A549 (cell line): ENCODE data around the gene AMER3. TPM values are rescaled to one million over a fixed set of nuclear protein-coding genes. Genes with fewer than 3 reads are reported as not detected.

Experiments
- ATAC-seq, 2 experiments: fragments of 200-7000 bp in 1 of 2; fragments of >200 bp in 1 of 2; cut with Nextera tagmentation in 1 of 2; cut with Tn5 transposase in 1 of 2; 3 replicates each; pipeline versions ENCODE4 v1.8.0 to v1.9.1; 2018 to 2020; ENCODE audit warnings: mild to moderate bottlenecking in 1 of 2, moderate library complexity in 1 of 2
- CTCF ChIA-PET: fragments of 300-600 bp; sonication (Branson Sonifier 250); formaldehyde crosslinking; extraction: SDS; loops from one replicate; lab custom pipeline; 2021; ENCODE audit warnings: antibody characterized with exemption, inconsistent platforms; lab: Yijun Ruan, JAX
- POLR2A ChIA-PET: fragments of 350-600 bp; formaldehyde crosslinking; extraction: SDS; loops from one replicate; lab custom pipeline; 2021; ENCODE audit warnings: antibody characterized with exemption, inconsistent platforms; lab: Yijun Ruan, JAX
- DNase-seq, 2 experiments: peaks; one replicate each; pipeline versions ENCODE4 v3.0.0 to v3.0.0-alpha.2; 2011 to 2016; ENCODE audit warnings: low read depth in 1 of 2, low spot score in 1 of 2
- FAIRE-seq: peaks from 2 replicates; lab custom pipeline; 2011; peaks lifted over from hg19 to GRCh38; lab: Jason Lieb, UNC
- H3K27ac ChIP-seq, 2 experiments: fragments of >200 bp; sonication (Bioruptor Twin); formaldehyde crosslinking; 3 replicates each; pipeline ENCODE4 v1.5.1; 2016 to 2017
- H3K4me1 ChIP-seq: fragments of >200 bp; sonication (Bioruptor Twin); formaldehyde crosslinking; 3 replicates; pipeline ENCODE4 v1.6.1; 2016
- H3K4me2 ChIP-seq: fragments of >200 bp; sonication (Bioruptor Twin); formaldehyde crosslinking; 3 replicates; pipeline ENCODE4 v1.6.1; 2016
- H3K4me3 ChIP-seq: fragments of >200 bp; sonication (Bioruptor Twin); formaldehyde crosslinking; 3 replicates; pipeline ENCODE4 v1.5.1; 2016
- H3K9me3 ChIP-seq: fragments of >200 bp; sonication (Bioruptor Twin); formaldehyde crosslinking; 3 replicates; pipeline ENCODE4 v1.6.1; 2016
- HOXB5 ChIP-seq: fragments of 250-450 bp; sonication (Bioruptor Pico); IDR thresholded peaks from 2 replicates; pipeline ENCODE4 v1.5.0; 2020; ENCODE audit warnings: mild to moderate bottlenecking, moderate library complexity
- NFE2L2 ChIP-seq: fragments of 150-350 bp; conservative IDR thresholded peaks from 2 replicates; pipeline ENCODE4 v1.6.1; 2014; ENCODE audit warnings: low read length
- ZSCAN20 ChIP-seq: fragments of 250-450 bp; sonication (Bioruptor Pico); IDR thresholded peaks from 2 replicates; pipeline ENCODE4 v1.8.0; 2022; ENCODE audit warnings: mild to moderate bottlenecking, moderate library complexity
- WGBS: methylation state at CpG from one replicate; pipeline ENCODE4 v1.1.6; 2017; ENCODE audit errors: missing lambda C conversion rate; 5-methylcytosine and 5-hydroxymethylcytosine counted together
- polyA plus RNA-seq, 4 experiments: library from polyadenylated mRNA; depleted of rRNA in 3 of 4; stranded (reverse); fragments of >200 nt; fragmentation: RNase III in 1 of 4; extraction: RNeasy Plus Mini Kit Qiagen cat#74134 plus additional on column Dnase treatment in 1 of 4; gene quantifications; 2 replicates in 3 of 4; 3 replicates in 1 of 4; pipeline ENCODE4 v1.2.3, GENCODE V29; 2011 to 2017
- TF ChIP-seq, protein P1 (sequence below): IDR thresholded peaks from 2 replicates; pipeline ENCODE4 v1.6.1; 2012

Gene AMER3
- polyA plus RNA-seq, 2 of the 4 experiments (the other 2 are of a cell fraction) = not detected

GRCh38 chr2:130814931-130815680 lies 59.8 kb downstream of the AMER3 start:
- DNase-seq (no peak), ATAC-seq (no peak), FAIRE-seq (no peak)
- Histone ChIP-seq H3K4me1 (no peaks in the 10 kb centered on the region), H3K4me2 (no peak overlapping the region), H3K4me3 (no peak overlapping the region), H3K9me3 (no peaks in the 10 kb centered on the region), H3K27ac (no peak overlapping the region)
- ChIA-PET POLR2A (no interaction called here), CTCF (interaction anchor here (1.0 to 5.6 kb wide), 2 partner anchors 18 to 60 kb away, joined by 3 to 31 read pairs; no protein-coding TSS in a partner anchor)
- TF ChIP-seq, protein P1, sequence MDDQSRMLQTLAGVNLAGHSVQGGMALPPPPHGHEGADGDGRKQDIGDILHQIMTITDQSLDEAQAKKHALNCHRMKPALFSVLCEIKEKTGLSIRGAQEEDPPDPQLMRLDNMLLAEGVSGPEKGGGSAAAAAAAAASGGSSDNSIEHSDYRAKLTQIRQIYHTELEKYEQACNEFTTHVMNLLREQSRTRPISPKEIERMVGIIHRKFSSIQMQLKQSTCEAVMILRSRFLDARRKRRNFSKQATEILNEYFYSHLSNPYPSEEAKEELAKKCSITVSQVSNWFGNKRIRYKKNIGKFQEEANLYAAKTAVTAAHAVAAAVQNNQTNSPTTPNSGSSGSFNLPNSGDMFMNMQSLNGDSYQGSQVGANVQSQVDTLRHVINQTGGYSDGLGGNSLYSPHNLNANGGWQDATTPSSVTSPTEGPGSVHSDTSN = no peak
- TF ChIP-seq HOXB5 (CRISPR knock-in tag) = no peak
- no peak for TF ChIP-seq NFE2L2
- TF ChIP-seq ZSCAN20 (CRISPR knock-in tag) = no peak
- TF ChIP-seq, all 56 proteins: peak for 0
- WGBS = 70% methylated on average over 8 of the region's 15 CpGs

Other genes with a start within 250 kb of the AMER3 start
- gene POTEI, start 246.2 kb upstream of the AMER3 start, polyA plus RNA-seq (2011; rRNA removed) = 0.01 and 0.04 TPM in 2 replicates
- gene POTEI, start 246.2 kb upstream of the AMER3 start, polyA plus RNA-seq (2017; fragmentation: RNase III; extraction: RNeasy Plus Mini Kit Qiagen cat#74134 plus additional on column Dnase treatment) = 0.04 TPM in 1 of 3 replicates, not detected in the others
- gene CFC1B, start 234.3 kb upstream of the AMER3 start, polyA plus RNA-seq (2011; rRNA removed) = not detected in 2 replicates
- gene CFC1B, start 234.3 kb upstream of the AMER3 start, polyA plus RNA-seq (2017; fragmentation: RNase III; extraction: RNeasy Plus Mini Kit Qiagen cat#74134 plus additional on column Dnase treatment) = not detected in 3 replicates
- not detected in 2 replicates for gene CFC1, start 156.0 kb upstream of the AMER3 start, polyA plus RNA-seq (2011; rRNA removed)
- not detected in 3 replicates for gene CFC1, start 156.0 kb upstream of the AMER3 start, polyA plus RNA-seq (2017; fragmentation: RNase III; extraction: RNeasy Plus Mini Kit Qiagen cat#74134 plus additional on column Dnase treatment)
- gene POTEJ, start 144.1 kb upstream of the AMER3 start, polyA plus RNA-seq (2011; rRNA removed) = 0.01 TPM in 1 of 2 replicates, not detected in the other
- gene POTEJ, start 144.1 kb upstream of the AMER3 start, polyA plus RNA-seq (2017; fragmentation: RNase III; extraction: RNeasy Plus Mini Kit Qiagen cat#74134 plus additional on column Dnase treatment) = 0.07 TPM in 1 of 3 replicates, not detected in the others
- not detected in 2 replicates for gene GPR148, start 26.5 kb upstream of the AMER3 start, polyA plus RNA-seq (2011; rRNA removed)
- gene GPR148, start 26.5 kb upstream of the AMER3 start, polyA plus RNA-seq (2017; fragmentation: RNase III; extraction: RNeasy Plus Mini Kit Qiagen cat#74134 plus additional on column Dnase treatment) = not detected in 3 replicates
- 1.00 and 1.5 TPM in 2 replicates for gene ARHGEF4, start 81.4 kb downstream of the AMER3 start, polyA plus RNA-seq (2011; rRNA removed)
- 2.1 to 2.5 TPM (median 2.2 TPM) in 3 replicates for gene ARHGEF4, start 81.4 kb downstream of the AMER3 start, polyA plus RNA-seq (2017; fragmentation: RNase III; extraction: RNeasy Plus Mini Kit Qiagen cat#74134 plus additional on column Dnase treatment)